B cell (primary cell): ENCODE measurements around the gene KAT7.

ENCODE experiments used
- EZH2 ChIP-seq: IDR thresholded peaks from 2 replicates; pipeline ENCODE4 v1.6.1; 2012; ENCODE audit warnings: borderline replicate concordance, low read depth, mild to moderate bottlenecking, moderate library complexity, low read length; ENCODE audit not compliant: insufficient read depth, poor library complexity, severe bottlenecking
- TF ChIP-seq, protein P1 (sequence below): fragments of 200-600 bp; IDR thresholded peaks from one replicate; pipeline ENCODE4 v1.8.0; 2022; ENCODE audit warnings: antibody characterized with exemption, mild to moderate bottlenecking

DNA sequence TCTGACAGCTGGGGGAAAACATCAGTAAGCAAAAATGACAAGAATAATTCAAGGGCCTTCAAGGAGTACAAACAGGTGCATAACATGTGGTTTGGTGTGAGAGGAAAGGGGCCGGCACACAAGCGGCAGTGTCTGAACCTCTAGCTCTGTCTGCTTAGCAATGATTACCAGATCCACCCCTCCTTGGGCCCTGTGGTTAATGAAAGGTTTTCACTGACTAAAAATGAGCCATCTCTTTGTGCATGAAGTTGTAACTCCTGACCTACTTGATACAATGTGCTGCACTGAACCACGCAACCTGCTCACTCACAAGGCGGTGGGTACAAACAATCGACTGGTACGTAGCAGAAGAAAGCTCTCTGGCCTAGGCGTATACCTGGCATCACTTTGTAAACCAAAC lies 39.7 kb upstream of the KAT7 start:
- TF ChIP-seq EZH2 = no peak
- TF ChIP-seq, protein P1, sequence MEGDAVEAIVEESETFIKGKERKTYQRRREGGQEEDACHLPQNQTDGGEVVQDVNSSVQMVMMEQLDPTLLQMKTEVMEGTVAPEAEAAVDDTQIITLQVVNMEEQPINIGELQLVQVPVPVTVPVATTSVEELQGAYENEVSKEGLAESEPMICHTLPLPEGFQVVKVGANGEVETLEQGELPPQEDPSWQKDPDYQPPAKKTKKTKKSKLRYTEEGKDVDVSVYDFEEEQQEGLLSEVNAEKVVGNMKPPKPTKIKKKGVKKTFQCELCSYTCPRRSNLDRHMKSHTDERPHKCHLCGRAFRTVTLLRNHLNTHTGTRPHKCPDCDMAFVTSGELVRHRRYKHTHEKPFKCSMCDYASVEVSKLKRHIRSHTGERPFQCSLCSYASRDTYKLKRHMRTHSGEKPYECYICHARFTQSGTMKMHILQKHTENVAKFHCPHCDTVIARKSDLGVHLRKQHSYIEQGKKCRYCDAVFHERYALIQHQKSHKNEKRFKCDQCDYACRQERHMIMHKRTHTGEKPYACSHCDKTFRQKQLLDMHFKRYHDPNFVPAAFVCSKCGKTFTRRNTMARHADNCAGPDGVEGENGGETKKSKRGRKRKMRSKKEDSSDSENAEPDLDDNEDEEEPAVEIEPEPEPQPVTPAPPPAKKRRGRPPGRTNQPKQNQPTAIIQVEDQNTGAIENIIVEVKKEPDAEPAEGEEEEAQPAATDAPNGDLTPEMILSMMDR = no peak
